HFFc6 (cell line): Measurements from ENCODE around the gene WLS. TPM values are rescaled to one million over a fixed set of nuclear protein-coding genes. Genes with fewer than 3 reads are reported as not detected.

Source experiments
- DNase-seq: peaks from one replicate; pipeline ENCODE4 v3.0.0-alpha.2; 2018
- H3K27ac Mint-ChIP-seq: 2 replicates; pipeline ENCODE4 v1.8.0; 2020; ENCODE audit warnings: mild to moderate bottlenecking, mixed read lengths
- H3K27me3 Mint-ChIP-seq: 2 replicates; pipeline ENCODE4 v1.8.0; 2021; ENCODE audit warnings: mild to moderate bottlenecking, moderate library complexity, mixed read lengths; ENCODE audit not compliant: insufficient read depth
- H3K36me3 Mint-ChIP-seq: 2 replicates; pipeline ENCODE4 v1.8.0; 2021; ENCODE audit warnings: low read depth, mixed read lengths
- H3K4me1 Mint-ChIP-seq: 2 replicates; pipeline ENCODE4 v1.8.0; 2020; ENCODE audit warnings: low read depth, mixed read lengths
- H3K4me3 Mint-ChIP-seq: 2 replicates; pipeline ENCODE4 v1.8.0; 2020; ENCODE audit warnings: mild to moderate bottlenecking, moderate library complexity, mixed read lengths
- H3K9me3 Mint-ChIP-seq: 2 replicates; pipeline ENCODE4 v1.8.0; 2020; ENCODE audit warnings: mild to moderate bottlenecking, mixed read lengths
- total RNA-seq, 6 experiments: library from RNA; stranded (reverse); fragmentation: NEBNext Ultra II Directional; extraction: Animal tissue kit (Norgen Biotek cat#: 25700); gene quantifications; 2 replicates in 1 of 6; 3 replicates in 5 of 6; pipeline ENCODE4 v1.2.3, GENCODE V29; 2021
- TF ChIP-seq, protein P1 (sequence below): fragments of 200-600 bp; sonication (generic); IDR thresholded peaks from 2 replicates; pipeline ENCODE4 v1.5.0; 2021; ENCODE audit warnings: antibody characterized with exemption, mild to moderate bottlenecking

WLS gene
- total RNA-seq, 6 experiments from 2014 or later: 39.4 to 52.0 (median 42.3) TPM

DNA sequence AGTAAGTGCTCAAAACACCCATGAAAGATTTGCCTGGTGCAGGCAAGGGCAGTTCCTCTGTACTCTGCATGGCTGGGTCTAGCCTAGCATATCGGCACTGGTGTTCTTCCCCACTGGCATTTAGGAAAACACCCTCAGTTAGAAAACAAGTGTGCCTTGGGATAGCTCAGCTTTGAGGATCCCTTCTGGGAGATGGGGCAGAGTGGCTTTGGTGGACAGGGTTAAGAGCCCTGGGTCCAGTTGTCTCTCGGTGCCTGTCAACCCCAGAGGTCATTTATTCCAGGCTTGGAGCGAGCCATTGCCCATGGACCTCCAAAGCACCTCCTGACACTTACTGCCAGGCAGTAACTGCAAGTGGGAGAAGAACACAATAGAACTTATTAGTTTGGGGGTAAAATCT, 101.1 kb downstream of the WLS start:
- DNase-seq: no peak
- peaks cover 13% of the 10 kb centered on the region for H3K36me3 Mint-ChIP-seq
- TF ChIP-seq, protein P1, sequence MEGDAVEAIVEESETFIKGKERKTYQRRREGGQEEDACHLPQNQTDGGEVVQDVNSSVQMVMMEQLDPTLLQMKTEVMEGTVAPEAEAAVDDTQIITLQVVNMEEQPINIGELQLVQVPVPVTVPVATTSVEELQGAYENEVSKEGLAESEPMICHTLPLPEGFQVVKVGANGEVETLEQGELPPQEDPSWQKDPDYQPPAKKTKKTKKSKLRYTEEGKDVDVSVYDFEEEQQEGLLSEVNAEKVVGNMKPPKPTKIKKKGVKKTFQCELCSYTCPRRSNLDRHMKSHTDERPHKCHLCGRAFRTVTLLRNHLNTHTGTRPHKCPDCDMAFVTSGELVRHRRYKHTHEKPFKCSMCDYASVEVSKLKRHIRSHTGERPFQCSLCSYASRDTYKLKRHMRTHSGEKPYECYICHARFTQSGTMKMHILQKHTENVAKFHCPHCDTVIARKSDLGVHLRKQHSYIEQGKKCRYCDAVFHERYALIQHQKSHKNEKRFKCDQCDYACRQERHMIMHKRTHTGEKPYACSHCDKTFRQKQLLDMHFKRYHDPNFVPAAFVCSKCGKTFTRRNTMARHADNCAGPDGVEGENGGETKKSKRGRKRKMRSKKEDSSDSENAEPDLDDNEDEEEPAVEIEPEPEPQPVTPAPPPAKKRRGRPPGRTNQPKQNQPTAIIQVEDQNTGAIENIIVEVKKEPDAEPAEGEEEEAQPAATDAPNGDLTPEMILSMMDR: no peak
- H3K4me3 Mint-ChIP-seq: no peak overlapping the region
- H3K27ac Mint-ChIP-seq: no peak overlapping the region
- H3K27me3 Mint-ChIP-seq: no peaks in the 10 kb centered on the region
- no peaks in the 10 kb centered on the region for H3K9me3 Mint-ChIP-seq
- peaks cover 16% of the 10 kb centered on the region for H3K4me1 Mint-ChIP-seq

DNA sequence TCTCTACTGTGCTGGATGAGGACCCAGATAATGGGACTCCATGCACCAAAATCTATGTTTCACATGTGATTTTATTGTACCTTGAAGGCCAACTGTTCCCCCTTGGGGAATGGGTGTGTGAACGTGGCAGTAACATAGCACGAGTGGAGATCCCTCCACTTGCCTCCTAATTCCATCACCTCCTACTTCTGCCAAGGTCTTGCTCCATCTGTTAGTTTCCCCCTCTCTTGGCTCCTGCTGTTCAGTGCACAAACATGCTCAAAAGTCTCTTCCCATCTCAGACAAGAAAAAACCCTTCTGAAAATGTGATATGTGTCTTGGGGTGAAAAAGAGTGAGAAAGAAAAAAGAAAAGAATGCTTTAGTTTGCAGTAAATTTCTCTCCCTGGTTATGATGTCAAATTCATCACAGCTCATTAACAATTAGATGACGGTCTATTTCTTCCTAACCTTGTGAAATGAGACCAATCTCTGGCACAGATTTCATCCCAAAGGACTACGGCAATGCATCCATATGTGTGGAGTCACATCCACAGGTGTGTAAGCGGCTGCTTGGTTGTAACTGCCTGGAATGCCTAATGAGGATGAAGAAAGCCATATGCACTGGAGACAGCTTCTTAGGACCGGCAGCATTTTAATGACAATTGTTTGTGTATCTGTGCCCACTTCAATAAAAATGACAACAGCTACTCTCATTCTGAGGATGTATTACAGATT, 102.6 kb downstream of the WLS start:
- Mint-ChIP-seq H3K4me1 (peaks cover 10% of the 10 kb centered on the region), H3K4me3 (no peak overlapping the region), H3K27ac (no peak overlapping the region), H3K36me3 (peaks cover 8% of the 10 kb centered on the region), H3K27me3 (no peaks in the 10 kb centered on the region), H3K9me3 (no peaks in the 10 kb centered on the region)
- TF ChIP-seq, protein P1: no peak
- DNase-seq: no peak

DNA sequence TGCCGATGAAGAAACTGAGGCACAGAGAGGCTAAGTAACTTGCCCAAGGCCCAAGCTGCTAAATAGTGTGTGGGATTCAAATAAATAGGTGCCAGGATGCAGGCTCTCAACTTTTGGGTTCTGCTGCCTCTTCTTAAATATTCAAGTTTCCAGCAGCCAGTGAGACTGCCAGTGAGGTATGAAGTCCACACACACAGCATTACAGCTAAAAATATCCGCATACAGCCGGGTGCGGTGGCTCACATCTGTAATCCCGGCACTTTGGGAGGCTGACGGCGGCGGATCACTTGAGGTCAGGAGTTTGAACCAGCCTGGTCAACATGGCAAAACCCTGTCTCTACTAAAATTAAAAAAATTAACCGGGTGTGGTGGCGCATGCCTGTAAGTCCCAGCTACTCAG, 103.5 kb downstream of the WLS start:
- Mint-ChIP-seq H3K27ac (no peak overlapping the region), H3K27me3 (no peaks in the 10 kb centered on the region), H3K9me3 (no peaks in the 10 kb centered on the region), H3K36me3 (peaks cover 2% of the 10 kb centered on the region), H3K4me1 (peaks cover 10% of the 10 kb centered on the region), H3K4me3 (no peak overlapping the region)
- no peak for DNase-seq
- TF ChIP-seq, protein P1: no peak

DNA sequence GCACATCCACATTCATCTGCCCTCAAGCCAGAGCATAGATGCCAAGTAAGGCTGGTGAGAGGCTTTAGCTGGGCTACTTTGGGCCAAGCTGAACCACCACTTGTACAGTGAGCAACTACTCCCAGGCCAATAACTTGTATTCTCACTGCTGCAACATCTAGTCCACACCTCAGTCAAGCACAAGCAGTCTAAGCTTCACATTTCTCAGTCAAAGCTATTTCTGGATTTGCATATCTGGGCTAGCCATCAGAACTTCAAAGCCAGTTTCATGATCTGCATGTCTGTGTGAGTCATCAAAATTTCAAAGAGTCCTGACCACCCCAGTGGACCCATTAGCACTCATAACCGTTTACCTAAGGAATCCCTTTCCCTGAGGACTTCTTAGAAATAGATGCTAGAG, 104.2 kb downstream of the WLS start:
- no peak overlapping the region for H3K4me3 Mint-ChIP-seq
- no peaks in the 10 kb centered on the region for H3K9me3 Mint-ChIP-seq
- H3K27me3 Mint-ChIP-seq: no peaks in the 10 kb centered on the region
- no peak overlapping the region for H3K27ac Mint-ChIP-seq
- H3K4me1 Mint-ChIP-seq: peaks cover 10% of the 10 kb centered on the region
- peak; percentile 65 for DNase-seq
- TF ChIP-seq, protein P1: no peak
- H3K36me3 Mint-ChIP-seq: no peaks in the 10 kb centered on the region

DNA sequence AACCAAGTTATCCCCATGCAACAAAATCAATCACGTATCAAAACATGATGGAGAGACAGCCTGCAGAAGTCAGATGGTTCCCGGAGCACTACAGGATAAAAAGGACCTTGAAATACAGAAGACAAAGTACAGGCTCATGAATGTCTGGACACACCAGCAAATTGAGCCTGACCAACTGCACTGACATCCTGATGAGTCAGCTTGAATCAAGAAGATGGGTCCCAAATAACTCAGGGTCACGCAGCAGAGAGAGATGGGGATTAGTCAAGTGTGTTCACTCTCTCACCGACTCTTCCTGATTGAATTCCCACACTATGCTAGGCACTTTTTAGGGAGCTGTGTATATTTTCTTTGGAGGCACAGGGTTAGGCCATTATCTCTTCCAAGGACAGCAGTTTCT, 110.8 kb downstream of the WLS start:
- Mint-ChIP-seq H3K4me3 (no peak overlapping the region), H3K9me3 (no peaks in the 10 kb centered on the region), H3K4me1 (peaks cover 25% of the 10 kb centered on the region), H3K36me3 (no peaks in the 10 kb centered on the region), H3K27ac (peak overlapping the region; percentile 63), H3K27me3 (no peaks in the 10 kb centered on the region)
- DNase-seq: peak; percentile 73
- TF ChIP-seq, protein P1: no peak
